Lower leg skin (tissue), 4 donors: ENCODE measurements around the gene OR2T34. TPM values are rescaled to one million over a fixed set of nuclear protein-coding genes. Genes with fewer than 3 reads are reported as not detected.
"Not testable (repeated sequence)": the region's sequence is repeated elsewhere in the genome, so short reads cannot be mapped to it uniquely, and the experiment has no call there.

Experiments
- DNase-seq, 2 donors: peaks; one replicate each; pipeline ENCODE4 v3.0.0-alpha.2; 2019; ENCODE audit warnings: low spot score in 2 of 2
- H3K4me3 ChIP-seq: fragments of 200-600 bp; sonication (generic); 2 replicates; pipeline ENCODE4 v1.5.1; 2017; ENCODE audit warnings: mild to moderate bottlenecking, low read depth; ENCODE audit not compliant: poor library complexity, severe bottlenecking
- WGBS, 2 donors: methylation state at CpG; one replicate each; pipeline ENCODE4 v1.1.5; 2018; 5-methylcytosine and 5-hydroxymethylcytosine counted together
- intact Hi-C: fragments of 100-400 bp; cut with DNase I; formaldehyde crosslinking; loops from one replicate; pipeline ENCODE4 v1.15.0; 2023; ENCODE audit warnings: low total_unique reads
- total RNA-seq, 4 donors: library from RNA; depleted of rRNA; stranded (reverse); fragments of >200 nt; gene quantifications; one replicate each; pipeline ENCODE4 v1.1.0, GENCODE V29; 2016

The OR2T34 gene
- total RNA-seq, 4 donors from 2014 or later = not detected

DNA sequence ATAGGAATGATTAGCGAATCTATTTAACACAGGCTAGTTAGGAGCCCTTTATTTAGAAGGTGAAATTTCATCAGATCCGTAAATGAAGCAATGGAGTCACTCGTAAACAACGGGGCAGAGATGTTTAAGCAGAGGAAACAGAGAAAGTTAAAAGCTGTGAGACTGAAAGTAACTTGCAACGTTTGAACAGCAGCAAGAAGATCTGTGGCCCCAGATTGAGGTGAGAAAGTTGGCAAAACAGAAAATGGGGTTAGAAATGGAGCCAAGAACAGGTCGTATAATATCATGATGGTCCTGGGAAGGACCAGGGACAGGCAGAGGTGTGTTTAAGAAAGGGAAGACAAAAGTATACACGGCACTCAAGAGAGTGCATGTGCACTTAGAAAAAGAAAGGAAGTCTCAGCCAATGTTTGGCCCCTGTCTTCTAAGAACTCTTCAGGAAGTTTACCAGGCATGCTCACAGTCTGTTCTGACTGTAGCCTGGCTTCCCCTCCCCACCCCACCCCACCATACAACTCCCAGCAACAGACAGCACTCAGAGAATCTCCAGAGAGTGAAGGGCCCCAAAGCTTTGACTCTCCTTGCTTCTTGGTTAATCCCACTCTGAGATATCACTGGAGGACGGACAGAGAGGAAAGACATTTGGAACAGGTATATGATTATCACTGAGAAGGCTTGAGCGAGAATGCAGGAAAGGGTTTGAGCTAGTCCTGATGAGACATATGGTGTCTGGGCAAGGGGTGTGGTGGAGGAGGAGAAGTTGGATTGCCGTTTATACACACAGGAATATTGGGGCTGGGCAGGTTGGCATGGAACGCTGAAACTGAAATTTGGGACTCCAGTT, 8.8 kb downstream of the OR2T34 start:
- DNase-seq, intact Hi-C loops, H3K4me3 ChIP-seq: not testable (repeated sequence)
- WGBS, 2 donors = 71 to 75% methylated on average over 11 of the region's 11 CpGs

DNA sequence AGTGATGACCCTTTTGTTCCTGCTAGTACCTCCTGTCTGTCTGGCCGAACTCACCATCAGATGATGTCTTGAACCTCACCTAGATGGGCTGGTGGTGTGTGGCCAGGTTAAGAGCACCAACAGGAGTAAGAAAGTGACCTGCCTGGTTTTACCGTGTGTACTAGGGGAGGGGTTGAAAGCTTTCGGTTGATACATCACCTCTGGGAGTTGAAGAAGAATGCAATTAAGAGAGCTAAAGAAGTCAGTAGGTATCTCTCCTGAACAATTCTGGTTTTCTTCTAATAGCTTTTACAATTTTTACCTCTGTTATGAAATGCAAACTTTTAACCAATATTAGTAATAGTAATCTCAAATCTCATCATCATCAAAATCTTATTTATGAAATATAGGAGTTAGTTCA, 11.9 kb downstream of the OR2T34 start, which contains the start of gene OR2T29:
OR2T29 (minus strand) TSS at position 101 of the 400 bp plus-strand sequence. CDS start 3,281 bp downstream, outside the sequence.
- DNase-seq, H3K4me3 ChIP-seq, intact Hi-C loops: not testable (repeated sequence)
- 60 to 90% methylated on average over 1 of the region's 3 CpGs for WGBS, 2 donors

DNA sequence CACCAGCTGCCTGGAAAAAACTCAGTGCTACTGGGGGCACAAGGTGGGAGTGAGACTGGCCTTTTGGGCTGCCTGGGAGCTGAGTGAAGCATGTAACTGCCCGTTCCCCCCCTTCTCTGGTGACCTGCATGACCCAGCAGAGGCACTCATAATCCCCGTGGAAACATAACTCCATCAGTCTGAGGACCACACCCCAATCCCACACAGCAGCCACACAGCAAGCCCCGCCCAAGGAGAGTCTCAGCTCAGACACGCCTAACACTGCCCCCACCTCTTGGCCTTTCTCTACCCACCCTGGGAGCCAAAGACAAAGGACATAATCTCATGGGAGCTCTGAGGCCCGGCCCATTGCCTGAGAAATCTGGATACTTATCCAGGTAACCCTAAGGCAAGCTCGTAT, 23.5 kb downstream of the OR2T34 start:
- DNase-seq, H3K4me3 ChIP-seq, intact Hi-C loops: not testable (repeated sequence)
- WGBS, 2 donors = no CpG with 5 or more reads among the region's 6 CpGs

DNA sequence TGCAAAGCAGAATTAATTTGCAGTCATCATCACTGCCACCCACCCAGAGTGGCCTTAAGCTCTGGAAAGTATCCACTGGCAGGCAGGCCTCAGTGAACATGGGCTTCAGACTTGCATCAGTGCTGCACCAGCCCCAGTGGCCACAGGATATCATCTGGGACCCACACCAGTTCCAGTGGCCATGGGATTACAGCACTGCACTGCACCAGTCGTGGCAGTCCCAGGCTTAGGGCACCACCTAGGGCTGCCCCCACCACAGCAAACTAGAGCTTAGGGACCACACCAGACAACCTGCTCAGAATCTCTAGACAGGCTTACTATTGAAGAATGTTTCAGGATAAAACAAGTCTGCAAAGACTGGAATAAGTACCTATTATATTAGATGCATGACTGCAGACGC, 27.2 kb downstream of the OR2T34 start:
- WGBS, 2 donors = no CpG with 5 or more reads among the region's 2 CpGs
- DNase-seq, H3K4me3 ChIP-seq, intact Hi-C loops: not testable (repeated sequence)

DNA sequence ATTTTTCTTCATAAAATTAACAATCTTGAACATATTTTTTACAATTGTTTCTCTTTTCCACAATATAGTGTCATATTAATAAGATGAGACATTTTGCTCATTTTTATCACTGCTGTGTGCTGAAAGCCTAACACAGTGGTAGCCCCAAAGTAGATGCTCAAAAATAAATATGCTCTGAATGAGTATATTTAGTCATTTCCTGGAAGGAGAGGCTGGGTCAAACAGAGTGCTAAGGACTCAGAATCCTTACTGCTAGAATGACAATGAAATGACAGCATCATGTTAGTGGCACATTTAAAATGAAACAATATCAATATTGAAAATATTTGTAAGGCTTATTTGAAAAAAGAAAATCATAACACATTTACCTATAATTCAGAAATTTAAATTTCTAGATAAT, 37.1 kb downstream of the OR2T34 start:
- H3K4me3 ChIP-seq, DNase-seq, intact Hi-C loops: not testable (repeated sequence)

Other genes starting within 250 kb of the OR2T34 start
- gene OR14C36, start 226.0 kb downstream of the OR2T34 start, total RNA-seq = not detected
- gene OR2T4, start 213.1 kb downstream of the OR2T34 start, total RNA-seq = not detected
- not detected for gene OR2T6, start 199.0 kb downstream of the OR2T34 start, total RNA-seq
- not detected for gene OR2T1, start 171.7 kb downstream of the OR2T34 start, total RNA-seq
- not detected for gene OR2T2, start 129.1 kb downstream of the OR2T34 start, total RNA-seq
- gene OR2T3, start 101.4 kb downstream of the OR2T34 start, total RNA-seq = not detected
- not detected for gene OR2T5, start 86.2 kb downstream of the OR2T34 start, total RNA-seq
- gene OR2G6, start 66.7 kb downstream of the OR2T34 start, total RNA-seq = not detected
- under 1 TPM in 1 of 4 donors, not detected in 3; 0.49 TPM for gene OR2T29, start 12.0 kb downstream of the OR2T34 start, total RNA-seq
- not detected for gene OR2T10, start 22.9 kb upstream of the OR2T34 start, total RNA-seq
- gene OR2T11, start 60.3 kb upstream of the OR2T34 start, total RNA-seq = under 1 TPM in 1 of 4 donors, not detected in 3; 0.57 TPM
- under 1 TPM in 1 of 4 donors, not detected in 3; 0.30 TPM for gene OR2T35, start 70.5 kb upstream of the OR2T34 start, total RNA-seq
- not detected for gene OR2T27, start 80.8 kb upstream of the OR2T34 start, total RNA-seq
- not detected for gene OR14I1, start 128.0 kb upstream of the OR2T34 start, total RNA-seq
- gene LYPD8, start 181.0 kb upstream of the OR2T34 start, total RNA-seq = not detected